ENCODE results near the gene FARP1.

- TF ChIP-seq EZH2 (IDR thresholded peaks at IDR 0.05) (no peak), POLR2AphosphoS5 (IDR thresholded peaks at IDR 0.05; ENCODE audit: borderline replicate concordance, low read depth, low read length) (no peak), FOXP2 (optimal IDR thresholded peaks at IDR 0.05; ENCODE audit: control extremely low read depth, extremely low read length, insufficient read depth) (no peak)
Observed at GRCh38 chr13:98253526-98253925, 110.6 kb downstream of the FARP1 start.

Measured in SK-N-MC (cell line).